SU-DHL-6 (cell line): ENCODE results near the gene GAREM1.

Source experiments
- CTCF ChIP-seq: fragments of 200-600 bp; sonication (generic); IDR thresholded peaks from one replicate; pipeline ENCODE4 v1.5.1; 2017; ENCODE audit warnings: antibody characterized with exemption, mild to moderate bottlenecking, low read length, moderate library complexity; ENCODE audit not compliant: insufficient read depth, poor library complexity, severe bottlenecking
- EZH2phosphoT487 ChIP-seq: fragments of 200-600 bp; sonication (generic), shearing (Covaris generic); conservative IDR thresholded peaks from 2 replicates; pipeline ENCODE4 v1.6.1; 2018; ENCODE audit warnings: mild to moderate bottlenecking, antibody characterized with exemption, low read length, moderate library complexity, mixed read lengths

GRCh38 chr18:32328974-32329373 is 141.7 kb downstream of the GAREM1 start:
- TF ChIP-seq CTCF (no peak), EZH2phosphoT487 (no peak)
